ENCODE data around the gene GLI2. TPM values are rescaled to one million over a fixed set of nuclear protein-coding genes. Genes with fewer than 3 reads are reported as not detected.

Gene GLI2
- total RNA-seq, 4 donors from 2014 or later: 7.1 to 25.3 (median 11.8) TPM

- WGBS: 87% methylated on average over 12 of the region's 12 CpGs
- intact Hi-C loops (cut with DNase I): no loop called here
Observed at GRCh38 chr2:120778244-120778643, 42.6 kb downstream of the GLI2 start.

GRCh38 chr2:120779781-120780283 is 44.2 kb downstream of the GLI2 start:
- intact Hi-C loops (cut with DNase I): no loop called here
- no peaks in the 10 kb centered on the region for H3K36me3 ChIP-seq
- H3K27ac ChIP-seq (replicated peaks in 1 of 4): no peak overlapping the region
- peaks cover 9 to 34% (median 19%) of the 10 kb centered on the region in 4 donors for H3K4me1 ChIP-seq
- no peak for TF ChIP-seq POLR2A (IDR thresholded peaks at IDR 0.05; ENCODE audit: low read depth)
- no peak for TF ChIP-seq CTCF (IDR thresholded peaks at IDR 0.05)
- no peak for TF ChIP-seq POLR2AphosphoS5 (IDR thresholded peaks at IDR 0.05)
- no peak for TF ChIP-seq EP300 (IDR thresholded peaks at IDR 0.05)
- H3K27me3 ChIP-seq: no peaks in the 10 kb centered on the region
- 61% methylated on average over 13 of the region's 13 CpGs for WGBS
- DNase-seq (ENCODE audit: extremely low spot score): no peak
- H3K9me3 ChIP-seq: no peaks in the 10 kb centered on the region
- no peak overlapping the region for H3K4me3 ChIP-seq

More at GRCh38 chr2:120778244-120778643, 42.6 kb downstream of the GLI2 start:
- no peaks in the 10 kb centered on the region for H3K9me3 ChIP-seq
- peaks cover 5 to 20% (median 10%) of the 10 kb centered on the region in 4 donors for H3K4me1 ChIP-seq
- DNase-seq (ENCODE audit: extremely low spot score): no peak
- H3K27me3 ChIP-seq: no peaks in the 10 kb centered on the region
- H3K4me3 ChIP-seq: no peak overlapping the region
- TF ChIP-seq EP300 (IDR thresholded peaks at IDR 0.05) (no peak), POLR2A (IDR thresholded peaks at IDR 0.05; ENCODE audit: low read depth) (no peak), POLR2AphosphoS5 (IDR thresholded peaks at IDR 0.05) (no peak), CTCF (IDR thresholded peaks at IDR 0.05) (no peak)
- H3K36me3 ChIP-seq: no peaks in the 10 kb centered on the region
- no peak overlapping the region for H3K27ac ChIP-seq (replicated peaks in 1 of 4)

GRCh38 chr2:120780402-120780801 is 44.7 kb downstream of the GLI2 start:
- 43% methylated on average over 4 of the region's 7 CpGs for WGBS
- H3K4me3 ChIP-seq: no peak overlapping the region
- DNase-seq (ENCODE audit: extremely low spot score): no peak
- no peaks in the 10 kb centered on the region for H3K9me3 ChIP-seq
- H3K27me3 ChIP-seq: no peaks in the 10 kb centered on the region
- peaks cover 9 to 34% (median 21%) of the 10 kb centered on the region in 4 donors for H3K4me1 ChIP-seq
- H3K36me3 ChIP-seq: no peaks in the 10 kb centered on the region
- intact Hi-C loops (cut with DNase I): no loop called here
- H3K27ac ChIP-seq (replicated peaks in 1 of 4): no peak overlapping the region
- TF ChIP-seq POLR2A (IDR thresholded peaks at IDR 0.05; ENCODE audit: low read depth): no peak
- TF ChIP-seq POLR2AphosphoS5 (IDR thresholded peaks at IDR 0.05): no peak
- TF ChIP-seq EP300 (IDR thresholded peaks at IDR 0.05): no peak

- no peaks in the 10 kb centered on the region for H3K9me3 ChIP-seq
- TF ChIP-seq POLR2A (IDR thresholded peaks at IDR 0.05; ENCODE audit: low read depth): no peak
- no peak for TF ChIP-seq CTCF (IDR thresholded peaks at IDR 0.05)
- TF ChIP-seq EP300 (IDR thresholded peaks at IDR 0.05): no peak
- no peak overlapping the region for H3K4me3 ChIP-seq
- WGBS: 12% methylated on average over 9 of the region's 9 CpGs
- DNase-seq (ENCODE audit: extremely low spot score): no peak
- H3K36me3 ChIP-seq: no peaks in the 10 kb centered on the region
- H3K4me1 ChIP-seq: peaks cover 9 to 49% (median 33%) of the 10 kb centered on the region in 4 donors
- no peaks in the 10 kb centered on the region for H3K27me3 ChIP-seq
- H3K27ac ChIP-seq (replicated peaks in 1 of 4): peak overlapping the region in 1 of 4 donors; percentile 37
- intact Hi-C loops (cut with DNase I): no loop called here
Observed at GRCh38 chr2:120783371-120783791, 47.7 kb downstream of the GLI2 start.

- no peaks in the 10 kb centered on the region for H3K9me3 ChIP-seq
- TF ChIP-seq EP300 (IDR thresholded peaks at IDR 0.05): no peak
- TF ChIP-seq CTCF (IDR thresholded peaks at IDR 0.05): no peak
- no peak for TF ChIP-seq POLR2AphosphoS5 (IDR thresholded peaks at IDR 0.05)
- no peak for TF ChIP-seq POLR2A (IDR thresholded peaks at IDR 0.05; ENCODE audit: low read depth)
- WGBS: 80% methylated on average over 6 of the region's 7 CpGs
- intact Hi-C loops (cut with DNase I): no loop called here
- H3K27ac ChIP-seq (replicated peaks in 1 of 4): no peak overlapping the region
- H3K4me3 ChIP-seq: no peak overlapping the region
- no peaks in the 10 kb centered on the region for H3K36me3 ChIP-seq
- H3K4me1 ChIP-seq: peaks cover 9 to 52% (median 33%) of the 10 kb centered on the region in 4 donors
- no peak for DNase-seq (ENCODE audit: extremely low spot score)
- H3K27me3 ChIP-seq: no peaks in the 10 kb centered on the region
Observed at GRCh38 chr2:120783969-120784372, 48.3 kb downstream of the GLI2 start.
